ENCODE data around the gene VWA3B.

VWA3B gene

GRCh38 chr2:98175811-98176210 is 88.8 kb downstream of the VWA3B start:
- DNase-seq = no peak

DNA sequence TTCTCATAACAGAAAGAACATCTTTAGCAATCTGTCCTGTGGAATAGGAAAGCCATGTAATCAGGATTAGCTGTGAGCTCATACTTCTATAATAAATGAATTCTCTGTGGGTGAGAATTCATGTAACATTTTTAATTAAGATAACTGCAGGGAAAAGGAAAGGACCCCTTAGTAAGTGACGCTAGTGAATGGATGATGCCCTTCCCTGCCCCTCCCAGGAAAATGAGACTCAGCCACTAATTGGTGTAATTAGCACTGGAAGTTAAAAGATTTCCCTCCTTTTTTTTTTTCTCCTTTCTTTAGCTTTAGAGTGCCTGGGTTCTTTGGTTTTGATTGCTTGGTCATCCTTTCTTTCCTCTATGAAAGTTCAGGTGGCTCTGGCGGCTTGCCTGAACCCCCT is 90.3 kb downstream of the VWA3B start:
- DNase-seq = no peak

DNA sequence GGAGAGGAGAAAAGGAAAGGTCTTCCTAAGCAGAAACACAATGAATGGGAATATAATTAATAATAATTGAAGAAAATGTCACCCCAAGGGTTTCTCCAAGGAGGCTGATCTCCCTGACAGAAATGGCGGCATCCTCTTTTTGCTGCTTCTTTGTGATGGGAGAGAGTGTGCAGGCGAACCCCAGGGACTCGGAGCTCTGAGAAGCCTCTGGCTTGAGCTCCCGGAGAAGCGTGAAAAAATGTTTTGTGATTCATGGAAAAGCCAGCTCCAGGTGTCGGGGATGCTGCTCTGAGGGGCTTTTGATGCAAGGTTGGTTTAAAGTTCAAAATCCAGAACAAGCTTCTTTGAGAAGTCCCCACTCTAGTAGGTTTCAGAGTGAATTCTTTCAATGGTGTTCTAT is 91.0 kb downstream of the VWA3B start:
- no peak for DNase-seq

DNA sequence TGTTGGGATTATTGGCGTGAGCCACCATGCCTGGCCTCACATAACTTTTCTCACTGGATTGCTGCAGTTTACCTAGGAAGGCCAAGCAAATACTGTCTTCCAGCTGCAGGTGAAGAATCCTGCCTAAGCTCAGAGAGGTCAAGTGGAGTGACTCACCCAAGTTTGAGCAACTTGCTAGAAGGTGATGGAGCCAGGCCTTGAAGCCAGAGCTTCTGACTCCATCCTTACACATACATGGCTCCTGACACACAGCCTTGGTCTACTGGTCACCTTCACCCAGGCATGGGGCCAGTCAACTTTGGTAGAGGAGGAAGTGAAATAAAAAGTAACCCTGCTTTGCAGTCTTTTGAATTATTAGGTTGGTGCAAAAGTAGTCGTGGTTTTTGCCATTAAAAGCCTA is 93.5 kb downstream of the VWA3B start:
- no peak for DNase-seq

DNA sequence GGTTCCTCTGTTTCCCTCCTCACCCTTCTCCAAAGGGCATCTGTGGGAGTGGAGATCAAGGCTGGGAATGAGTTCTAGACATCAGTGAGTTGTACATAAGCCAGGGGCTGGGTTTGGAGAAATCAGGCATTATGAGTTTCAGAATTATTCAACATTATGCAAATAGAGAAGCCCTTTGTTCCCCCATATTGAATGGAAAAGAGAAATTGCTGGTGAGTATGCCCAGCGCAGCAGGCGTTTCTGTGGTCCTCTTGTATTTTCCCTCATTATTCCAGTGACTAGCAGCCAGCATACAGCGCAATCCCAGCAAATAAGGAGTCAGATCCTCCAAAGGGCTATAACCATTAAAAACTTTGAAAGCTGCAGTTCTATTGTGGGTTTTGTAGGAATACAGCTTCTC is 94.4 kb downstream of the VWA3B start:
- DNase-seq = no peak

GRCh38 chr2:98185801-98186200 is 98.8 kb downstream of the VWA3B start:
- DNase-seq = no peak

- DNase-seq = no peak
Measured at GRCh38 chr2:98187194-98187593, 100.2 kb downstream of the VWA3B start.

DNA sequence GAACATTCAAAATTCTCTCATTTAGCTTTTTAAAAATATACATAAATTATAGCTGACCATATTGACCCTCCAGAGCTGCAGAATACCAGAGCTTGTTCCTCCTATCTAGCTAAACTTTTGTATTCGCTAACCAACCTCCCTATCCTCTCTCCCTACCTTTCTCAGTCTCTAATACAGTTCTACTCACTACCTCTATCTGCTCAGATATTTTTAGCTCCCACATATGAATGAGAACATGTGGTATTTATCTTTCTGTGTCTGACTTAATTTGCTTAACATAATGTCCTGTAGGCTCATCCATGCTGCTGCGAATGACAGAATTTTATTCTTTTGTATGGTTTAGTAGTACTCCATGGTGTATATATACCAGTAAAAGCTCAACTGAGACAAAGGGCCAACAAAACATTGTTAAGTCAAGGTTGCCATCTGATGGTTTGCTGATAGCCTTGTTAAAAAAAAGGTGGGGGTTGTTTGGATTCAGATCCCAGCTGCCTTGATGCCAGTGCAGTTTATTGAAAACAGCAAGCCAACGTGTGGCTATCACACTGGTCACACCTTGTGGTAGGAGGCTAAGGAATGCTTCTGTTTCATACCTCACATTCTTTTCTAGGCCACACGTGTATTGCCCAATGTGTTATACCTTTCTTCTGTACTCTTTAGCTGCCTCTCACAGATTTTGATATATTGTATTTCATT is 101.5 kb downstream of the VWA3B start:
- no peak for DNase-seq

- DNase-seq = no peak
Measured at GRCh38 chr2:98191883-98192282, 104.9 kb downstream of the VWA3B start.

DNA sequence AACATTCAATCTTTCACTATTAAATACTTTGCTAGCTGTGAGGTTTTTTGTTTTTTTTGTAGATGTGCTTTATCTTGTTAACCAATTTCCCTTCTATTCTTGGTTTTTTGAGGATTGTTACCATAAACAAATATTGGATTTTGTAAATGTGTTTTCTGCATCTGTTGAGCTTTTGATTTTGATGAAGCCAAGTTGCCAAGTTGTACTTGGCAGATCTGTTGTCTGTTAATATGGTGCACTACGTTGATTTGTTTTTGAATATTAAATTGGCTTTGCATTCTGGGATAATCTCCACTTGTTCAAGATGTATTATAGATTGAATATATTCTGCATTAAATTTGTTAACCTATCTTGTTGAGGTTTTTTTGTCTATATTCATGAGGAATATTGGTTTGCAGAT is 114.6 kb downstream of the VWA3B start:
- no peak for DNase-seq

- no peak for DNase-seq
Measured at GRCh38 chr2:98205889-98206288, 118.9 kb downstream of the VWA3B start.

- DNase-seq = no peak
Measured at GRCh38 chr2:98212092-98213000, 125.4 kb downstream of the VWA3B start.

DNA sequence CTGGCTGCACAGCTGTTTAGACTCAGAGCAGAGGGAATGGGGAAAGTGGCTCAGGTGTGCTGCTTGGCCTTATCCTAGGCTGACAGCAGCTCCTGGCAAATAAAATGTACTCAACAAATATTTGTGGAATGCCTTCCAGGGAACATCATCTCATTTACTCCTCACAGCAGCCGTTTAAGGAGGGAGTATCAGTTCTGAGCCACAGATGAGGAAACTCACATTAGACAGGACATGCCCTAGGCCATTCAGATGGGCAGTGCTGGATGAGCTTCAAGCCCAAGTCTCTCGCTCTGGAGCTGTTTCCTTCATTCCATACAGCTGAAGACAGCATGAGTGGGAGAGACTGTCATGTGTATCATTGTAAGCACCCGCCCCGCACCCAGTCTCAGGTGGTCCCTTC is 129.6 kb downstream of the VWA3B start:
- DNase-seq = no peak

DNA sequence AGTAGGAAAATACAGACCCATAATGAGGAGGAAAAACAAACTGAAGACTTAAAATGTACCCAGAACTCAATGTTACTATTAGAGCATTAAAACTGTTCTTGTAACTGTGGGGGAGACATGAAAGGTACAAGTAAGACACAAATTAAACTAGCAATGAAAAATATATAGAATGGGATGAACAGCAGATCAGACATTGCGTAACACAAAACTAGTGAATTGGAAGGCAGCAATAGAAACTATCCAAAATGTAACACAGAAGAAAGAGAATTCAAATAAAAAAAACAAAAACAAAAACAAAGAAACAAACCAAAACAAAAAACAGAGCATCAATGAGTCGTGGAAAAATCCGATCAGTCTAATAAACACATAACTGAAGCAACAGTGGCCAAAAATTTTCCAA is 132.2 kb downstream of the VWA3B start:
- DNase-seq = no peak

DNA sequence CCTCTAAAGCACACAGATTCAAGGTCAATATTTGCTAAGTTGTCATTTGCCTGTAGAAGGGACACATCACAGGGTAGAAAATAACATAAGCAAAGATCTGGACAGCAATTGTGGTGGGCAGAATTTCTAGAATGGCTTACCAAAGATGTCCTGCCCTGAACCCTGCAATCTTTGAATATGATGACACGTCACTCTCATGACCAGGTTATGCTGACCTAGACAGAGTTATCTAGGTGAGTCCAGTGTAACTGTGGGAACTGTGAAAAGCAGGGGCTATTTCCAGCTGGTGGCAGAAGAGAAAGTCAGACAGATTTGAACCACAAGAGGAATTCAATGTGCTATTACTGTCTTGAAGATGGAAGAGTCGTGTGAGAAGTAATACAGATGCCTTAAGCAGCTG is 147.0 kb downstream of the VWA3B start:
- no peak for DNase-seq

DNA sequence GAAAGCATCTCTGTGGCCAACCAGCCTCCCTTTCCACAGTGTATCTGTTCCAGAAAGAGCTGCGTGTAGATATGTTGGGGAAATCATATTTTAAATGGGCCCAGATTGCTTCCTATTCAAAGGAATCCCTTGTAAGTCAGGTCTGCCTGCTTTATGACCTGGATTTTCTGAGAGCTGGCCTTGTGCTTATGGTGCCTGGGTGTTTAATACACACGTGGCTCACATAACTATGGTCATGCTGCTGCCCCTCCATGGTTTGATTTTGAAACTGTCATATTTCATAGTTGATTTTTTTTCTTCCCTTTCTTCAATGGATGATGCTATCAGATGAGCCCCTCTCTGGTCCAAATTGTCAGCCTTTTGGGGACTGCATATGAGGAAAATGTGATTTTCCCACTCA is 147.8 kb downstream of the VWA3B start:
- no peak for DNase-seq

GRCh38 chr2:98236935-98237334 is 150.0 kb downstream of the VWA3B start:
- DNase-seq = no peak

- no peak for DNase-seq
Measured at GRCh38 chr2:98240786-98241398, 153.9 kb downstream of the VWA3B start.

- no peak for DNase-seq
Measured at GRCh38 chr2:98241592-98241991, 154.6 kb downstream of the VWA3B start.

DNA sequence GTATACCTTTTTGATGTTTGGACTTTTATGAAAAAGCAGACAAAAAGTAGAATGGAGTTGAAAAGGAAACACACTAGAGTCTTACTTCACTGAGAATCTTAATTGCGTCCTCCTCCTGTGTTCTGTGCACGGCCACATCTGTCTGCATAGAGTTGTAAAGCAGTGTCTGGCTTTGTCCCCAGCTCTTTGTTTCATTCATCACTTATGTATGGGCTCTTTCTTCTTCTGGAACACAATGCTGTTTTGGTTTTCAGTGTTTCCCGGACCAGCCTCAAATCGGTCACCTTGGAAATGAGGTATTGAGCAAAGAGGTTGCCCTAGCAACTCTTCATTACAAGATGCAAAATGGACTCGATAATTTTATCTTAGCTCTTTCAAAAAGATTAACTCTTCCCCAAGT is 155.0 kb downstream of the VWA3B start:
- DNase-seq = no peak

DNA sequence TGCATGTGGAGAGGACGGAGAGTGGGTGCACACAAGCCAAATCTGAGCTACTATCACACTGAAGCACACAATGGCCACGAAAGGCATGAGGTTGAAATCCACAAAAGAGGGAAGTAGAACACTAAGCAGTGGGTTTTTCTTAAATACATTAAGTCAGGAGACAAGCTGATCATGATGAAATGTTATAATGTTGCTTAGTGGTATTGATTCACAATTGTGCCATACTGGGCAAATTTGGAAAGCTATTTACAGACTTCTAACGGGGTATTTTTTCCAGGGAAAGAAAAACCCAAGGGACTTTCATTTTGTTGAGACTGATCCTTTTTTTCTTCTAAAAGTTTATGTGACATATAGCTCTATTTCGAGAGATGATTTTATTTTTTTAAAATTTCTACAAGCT is 158.5 kb downstream of the VWA3B start:
- no peak for DNase-seq

- DNase-seq = no peak
Measured at GRCh38 chr2:98247383-98247782, 160.4 kb downstream of the VWA3B start.

DNA sequence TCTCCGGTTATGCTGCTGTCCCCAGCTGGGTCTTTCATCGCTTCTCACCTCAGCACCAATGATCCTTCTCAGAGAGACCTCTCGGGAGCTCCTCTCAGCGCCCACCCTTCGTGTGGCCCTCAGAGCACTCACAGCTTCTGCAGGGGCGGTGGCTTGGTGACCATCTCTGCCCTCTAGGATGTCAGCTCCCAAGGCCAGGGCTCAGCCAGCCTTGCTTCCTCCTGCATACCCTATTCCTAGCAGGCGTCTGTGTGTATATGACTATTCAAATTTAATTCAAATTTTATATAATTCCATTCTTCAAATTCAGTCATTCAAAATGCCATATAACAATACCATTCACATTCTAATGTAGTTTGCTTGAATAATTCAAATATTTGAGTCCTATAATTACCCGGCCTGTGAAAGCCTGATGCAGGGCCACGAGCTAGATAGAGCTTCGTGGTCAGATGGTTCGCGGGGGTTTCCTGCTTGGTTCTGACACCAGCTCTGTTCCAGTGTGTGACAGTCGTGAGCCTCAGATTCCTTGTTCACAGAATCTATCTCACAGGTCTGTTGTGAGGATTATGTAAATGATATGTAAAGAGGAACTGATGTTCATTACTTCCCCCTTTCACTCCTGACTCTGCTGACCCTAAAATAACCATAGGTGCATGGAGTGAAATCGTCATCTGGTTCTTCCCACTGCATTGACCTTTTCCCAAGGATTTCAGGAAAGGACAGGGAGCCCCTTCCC is 165.2 kb downstream of the VWA3B start:
- no peak for DNase-seq

All from NCI-H510A (cell line).